Epidermal melanocyte (primary cell): ENCODE data around the gene FA2H.
"Not testable (repeated sequence)": the region's sequence is repeated elsewhere in the genome, so short reads cannot be mapped to it uniquely, and the experiment has no call there.

ENCODE experiments used
- DNase-seq: peaks from one replicate; pipeline ENCODE4 v3.0.0; 2011; ENCODE audit warnings: low spot score; ENCODE audit not compliant: insufficient read length

The FA2H gene

GRCh38 chr16:74774223-74775139 is at the start of gene FA2H:
Gene FA2H (minus strand): TSS chr16:74774820. CDS start chr16:74774755, 65 bp downstream.
- peak; percentile 68 for DNase-seq

GRCh38 chr16:74817851-74818250 is 43.2 kb upstream of the FA2H start:
- DNase-seq: no peak

- peak; percentile 82 for DNase-seq
Observed at GRCh38 chr16:74813109-74813641, 38.6 kb upstream of the FA2H start.

- DNase-seq: no peak
Observed at GRCh38 chr16:74811911-74812310, 37.3 kb upstream of the FA2H start.

- DNase-seq: not testable (repeated sequence)
Observed at GRCh38 chr16:74811216-74811615, 36.6 kb upstream of the FA2H start.

- no peak for DNase-seq
Observed at GRCh38 chr16:74807052-74807646, 32.5 kb upstream of the FA2H start.

GRCh38 chr16:74800216-74800871 is 25.7 kb upstream of the FA2H start:
- DNase-seq: no peak

- no peak for DNase-seq
Observed at GRCh38 chr16:74797414-74797813, 22.8 kb upstream of the FA2H start.

- no peak for DNase-seq
Observed at GRCh38 chr16:74795104-74795503, 20.5 kb upstream of the FA2H start.

GRCh38 chr16:74794668-74795067 is 20.0 kb upstream of the FA2H start:
- DNase-seq: no peak

GRCh38 chr16:74793571-74793970 is 19.0 kb upstream of the FA2H start:
- no peak for DNase-seq

- no peak for DNase-seq
Observed at GRCh38 chr16:74792225-74792624, 17.6 kb upstream of the FA2H start.

- not testable (repeated sequence) for DNase-seq
Observed at GRCh38 chr16:74791749-74792148, 17.1 kb upstream of the FA2H start.

GRCh38 chr16:74788108-74788507 is 13.5 kb upstream of the FA2H start:
- DNase-seq: no peak

GRCh38 chr16:74785031-74785430 is 10.4 kb upstream of the FA2H start:
- no peak for DNase-seq

- DNase-seq: no peak
Observed at GRCh38 chr16:74778646-74779045, 4.0 kb upstream of the FA2H start.

- DNase-seq: no peak
Observed at GRCh38 chr16:74776926-74777325, 2.3 kb upstream of the FA2H start.

GRCh38 chr16:74775255-74775654 is 635 bp upstream of the FA2H start:
- no peak for DNase-seq

GRCh38 chr16:74773446-74774222 is 986 bp downstream of the FA2H start:
- DNase-seq: no peak

- no peak for DNase-seq
Observed at GRCh38 chr16:74771656-74772315, 2.8 kb downstream of the FA2H start.
